ENCODE results near the gene ODC1. TPM values are rescaled to one million over a fixed set of nuclear protein-coding genes. Genes with fewer than 3 reads are reported as not detected.
"Not testable (repeated sequence)": the region's sequence is repeated elsewhere in the genome, so short reads cannot be mapped to it uniquely, and the experiment has no call there.

Gene ODC1
- 235 and 247 TPM in 2 replicates for total RNA-seq

- peaks cover 47% of the 10 kb centered on the region for H3K4me1 Mint-ChIP-seq (ENCODE audit: low read depth)
- H3K27me3 Mint-ChIP-seq (ENCODE audit: insufficient read depth), result peaks cover 1% of the 10 kb centered on the region
- no peaks in the 10 kb centered on the region for H3K9me3 Mint-ChIP-seq
- peak within 1 kb of the TSS; percentile 100 for H3K4me3 Mint-ChIP-seq
- intact Hi-C loops (cut with micrococcal nuclease), result loop anchor here (1.0 to 10.0 kb wide), 12 partner anchors 40 to 1446 kb away; partner anchors contain the start of genes ADAM17, CPSF3, HPCAL1 and ITGB1BP1
- peaks cover 25% of the 10 kb centered on the region for H3K36me3 Mint-ChIP-seq (ENCODE audit: low read depth)
- DNase-seq (ENCODE audit: low spot score), result peak; percentile 90
- H3K27ac Mint-ChIP-seq, result peak within 1 kb of the TSS; percentile 98
These were observed at the start of gene ODC1 for GRCh38 chr2:10447895-10448575. Gene ODC1, minus strand, starts transcription at chr2:10448327. Its CDS starts 3,295 bp downstream, at chr2:10445032.

- no peak for DNase-seq (ENCODE audit: low spot score)
- H3K9me3 Mint-ChIP-seq, result no peaks in the 10 kb centered on the region
- H3K4me3 Mint-ChIP-seq, result no peak overlapping the region
- intact Hi-C loops (cut with micrococcal nuclease), result no loop called here
- no peaks in the 10 kb centered on the region for H3K36me3 Mint-ChIP-seq (ENCODE audit: low read depth)
- no peak overlapping the region for H3K27ac Mint-ChIP-seq
- peaks cover 10% of the 10 kb centered on the region for H3K4me1 Mint-ChIP-seq (ENCODE audit: low read depth)
- H3K27me3 Mint-ChIP-seq (ENCODE audit: insufficient read depth), result peaks cover 18% of the 10 kb centered on the region
These were observed 49.7 kb upstream of the ODC1 start for GRCh38 chr2:10497797-10498251.

GRCh38 chr2:10495988-10496313 is 47.8 kb upstream of the ODC1 start:
- peaks cover 10% of the 10 kb centered on the region for H3K4me1 Mint-ChIP-seq (ENCODE audit: low read depth)
- peaks cover 19% of the 10 kb centered on the region for H3K27me3 Mint-ChIP-seq (ENCODE audit: insufficient read depth)
- intact Hi-C loops (cut with micrococcal nuclease), result no loop called here
- no peak for DNase-seq (ENCODE audit: low spot score)
- no peaks in the 10 kb centered on the region for H3K9me3 Mint-ChIP-seq
- H3K36me3 Mint-ChIP-seq (ENCODE audit: low read depth), result peaks cover 2% of the 10 kb centered on the region
- no peak overlapping the region for H3K27ac Mint-ChIP-seq
- no peak overlapping the region for H3K4me3 Mint-ChIP-seq

- Mint-ChIP-seq H3K9me3 (no peaks in the 10 kb centered on the region), H3K27ac (no peak overlapping the region), H3K4me1 (ENCODE audit: low read depth) (peaks cover 10% of the 10 kb centered on the region), H3K4me3 (no peak overlapping the region), H3K27me3 (ENCODE audit: insufficient read depth) (peaks cover 19% of the 10 kb centered on the region), H3K36me3 (ENCODE audit: low read depth) (peaks cover 2% of the 10 kb centered on the region)
- intact Hi-C loops (cut with micrococcal nuclease), result no loop called here
- no peak for DNase-seq (ENCODE audit: low spot score)
These were observed 47.3 kb upstream of the ODC1 start for GRCh38 chr2:10495311-10495987.

GRCh38 chr2:10494351-10495066 is 46.4 kb upstream of the ODC1 start:
- Mint-ChIP-seq H3K4me3 (no peak overlapping the region), H3K9me3 (no peaks in the 10 kb centered on the region), H3K27ac (no peak overlapping the region), H3K36me3 (ENCODE audit: low read depth) (peaks cover 2% of the 10 kb centered on the region), H3K27me3 (ENCODE audit: insufficient read depth) (peaks cover 22% of the 10 kb centered on the region), H3K4me1 (ENCODE audit: low read depth) (peaks cover 10% of the 10 kb centered on the region)
- intact Hi-C loops (cut with micrococcal nuclease), result loop anchor here (5.0 kb wide), 1 partner anchor 158 kb away; no protein-coding TSS in a partner anchor
- DNase-seq (ENCODE audit: low spot score), result no peak

GRCh38 chr2:10493634-10494281 is 45.6 kb upstream of the ODC1 start:
- Mint-ChIP-seq H3K27me3 (ENCODE audit: insufficient read depth) (peaks cover 24% of the 10 kb centered on the region), H3K9me3 (no peaks in the 10 kb centered on the region), H3K36me3 (ENCODE audit: low read depth) (peaks cover 2% of the 10 kb centered on the region), H3K27ac (no peak overlapping the region), H3K4me1 (ENCODE audit: low read depth) (peaks cover 11% of the 10 kb centered on the region), H3K4me3 (no peak overlapping the region)
- intact Hi-C loops (cut with micrococcal nuclease), result loop anchor here (1.0 to 5.0 kb wide), 2 partner anchors 44 to 159 kb away; no protein-coding TSS in a partner anchor
- DNase-seq (ENCODE audit: low spot score), result peak; percentile 55

- DNase-seq (ENCODE audit: low spot score), result no peak
- no peaks in the 10 kb centered on the region for H3K9me3 Mint-ChIP-seq
- H3K4me3 Mint-ChIP-seq, result no peak overlapping the region
- intact Hi-C loops (cut with micrococcal nuclease), result loop anchor here (1.0 to 5.0 kb wide), 2 partner anchors 44 to 159 kb away; no protein-coding TSS in a partner anchor
- no peak overlapping the region for H3K27ac Mint-ChIP-seq
- H3K36me3 Mint-ChIP-seq (ENCODE audit: low read depth), result peaks cover 4% of the 10 kb centered on the region
- H3K4me1 Mint-ChIP-seq (ENCODE audit: low read depth), result peaks cover 17% of the 10 kb centered on the region
- peaks cover 24% of the 10 kb centered on the region for H3K27me3 Mint-ChIP-seq (ENCODE audit: insufficient read depth)
These were observed 45.0 kb upstream of the ODC1 start for GRCh38 chr2:10493075-10493633.

GRCh38 chr2:10490806-10491291 is 42.7 kb upstream of the ODC1 start:
- H3K27ac Mint-ChIP-seq, result no peak overlapping the region
- intact Hi-C loops (cut with micrococcal nuclease), result loop anchor here (5.0 kb wide), 1 partner anchor 161 kb away; no protein-coding TSS in a partner anchor
- DNase-seq (ENCODE audit: low spot score), result no peak
- peaks cover 23% of the 10 kb centered on the region for H3K27me3 Mint-ChIP-seq (ENCODE audit: insufficient read depth)
- peaks cover 18% of the 10 kb centered on the region for H3K4me1 Mint-ChIP-seq (ENCODE audit: low read depth)
- no peaks in the 10 kb centered on the region for H3K9me3 Mint-ChIP-seq
- no peak overlapping the region for H3K4me3 Mint-ChIP-seq
- peaks cover 4% of the 10 kb centered on the region for H3K36me3 Mint-ChIP-seq (ENCODE audit: low read depth)

GRCh38 chr2:10489842-10490555 is 41.9 kb upstream of the ODC1 start:
- H3K4me1 Mint-ChIP-seq (ENCODE audit: low read depth), result peaks cover 15% of the 10 kb centered on the region
- DNase-seq (ENCODE audit: low spot score), result no peak
- peaks cover 4% of the 10 kb centered on the region for H3K36me3 Mint-ChIP-seq (ENCODE audit: low read depth)
- peak overlapping the region; percentile 23 for H3K27ac Mint-ChIP-seq
- intact Hi-C loops (cut with micrococcal nuclease), result loop anchor here (5.0 kb wide), 1 partner anchor 162 kb away; no protein-coding TSS in a partner anchor
- no peak overlapping the region for H3K4me3 Mint-ChIP-seq
- peaks cover 16% of the 10 kb centered on the region for H3K27me3 Mint-ChIP-seq (ENCODE audit: insufficient read depth)
- H3K9me3 Mint-ChIP-seq, result no peaks in the 10 kb centered on the region

GRCh38 chr2:10488142-10488541 is 40.0 kb upstream of the ODC1 start:
- not testable (repeated sequence) for H3K36me3 Mint-ChIP-seq (ENCODE audit: low read depth)

GRCh38 chr2:10487741-10488104 is 39.6 kb upstream of the ODC1 start:
- H3K4me3 Mint-ChIP-seq; DNase-seq (ENCODE audit: low spot score); H3K9me3 Mint-ChIP-seq; H3K27ac Mint-ChIP-seq; H3K4me1 Mint-ChIP-seq (ENCODE audit: low read depth); H3K36me3 Mint-ChIP-seq (ENCODE audit: low read depth); intact Hi-C loops (cut with micrococcal nuclease): not testable (repeated sequence)
- peaks cover 27% of the 10 kb centered on the region for H3K27me3 Mint-ChIP-seq (ENCODE audit: insufficient read depth)

More at GRCh38 chr2:10488142-10488541, 40.0 kb upstream of the ODC1 start:
- H3K4me1 Mint-ChIP-seq (ENCODE audit: low read depth); intact Hi-C loops (cut with micrococcal nuclease); DNase-seq (ENCODE audit: low spot score); H3K4me3 Mint-ChIP-seq; H3K9me3 Mint-ChIP-seq: not testable (repeated sequence)
- peaks cover 27% of the 10 kb centered on the region for H3K27me3 Mint-ChIP-seq (ENCODE audit: insufficient read depth)
- H3K27ac Mint-ChIP-seq, result peak overlapping the region; percentile 52

All from activated T-helper 1 cell treated with anti-CD3 and anti-CD28 coated beads, Interleukin-12 subunit alpha, Interleukin-12 subunit beta, Interleukin-2, Interleukin-4 antibody, amounts not matched to agents 30 ng/mL and 10 ng/mL and 1 ng/mL, durations not matched to agents 14 hours and 24 hours and 36 hours (primary cell).